H9 (cell line): ENCODE measurements around the gene RUNX2. TPM values are rescaled to one million over a fixed set of nuclear protein-coding genes. Genes with fewer than 3 reads are reported as not detected.

Source experiments
- DNase-seq: peaks from one replicate; pipeline ENCODE4 v3.0.0-alpha.2; 2017
- H2AFZ ChIP-seq: one replicate; pipeline ENCODE4 v1.6.1; 2013; ENCODE audit warnings: mild to moderate bottlenecking, low read length, control low read depth, moderate library complexity
- H2AK5ac ChIP-seq: 2 replicates; pipeline ENCODE4 v1.6.1; 2013; ENCODE audit warnings: low read length, control low read depth, mixed read lengths; ENCODE audit not compliant: insufficient read length
- H2BK120ac ChIP-seq: one replicate; pipeline ENCODE4 v1.6.1; 2013; ENCODE audit warnings: low read depth, mild to moderate bottlenecking, low read length, control low read depth, inconsistent platforms; ENCODE audit not compliant: poor library complexity, severe bottlenecking
- H2BK12ac ChIP-seq: 2 replicates; pipeline ENCODE4 v1.6.1; 2013; ENCODE audit warnings: low read length, control low read depth, mixed read lengths, low read depth; ENCODE audit not compliant: insufficient read length
- H2BK15ac ChIP-seq: 2 replicates; pipeline ENCODE4 v1.6.1; 2013; ENCODE audit warnings: low read depth, low read length, control low read depth
- H2BK20ac ChIP-seq: one replicate; pipeline ENCODE4 v1.6.1; 2013; ENCODE audit warnings: low read depth, mild to moderate bottlenecking, low read length, control low read depth, inconsistent platforms; ENCODE audit not compliant: poor library complexity, severe bottlenecking
- H2BK5ac ChIP-seq: 2 replicates; pipeline ENCODE4 v1.6.1; 2013; ENCODE audit warnings: low read length, control low read depth, mixed read lengths; ENCODE audit not compliant: insufficient read length
- H3K14ac ChIP-seq: 2 replicates; pipeline ENCODE4 v1.6.1; 2013; ENCODE audit warnings: low read length, control low read depth; ENCODE audit not compliant: insufficient read depth
- H3K18ac ChIP-seq: 2 replicates; pipeline ENCODE4 v1.6.1; 2013; ENCODE audit warnings: low read depth, mild to moderate bottlenecking, mixed read lengths, low read length, control low read depth; ENCODE audit not compliant: insufficient read length
- H3K23ac ChIP-seq: 2 replicates; pipeline ENCODE4 v1.6.1; 2013; ENCODE audit warnings: low read length, control low read depth, mixed read lengths, low read depth; ENCODE audit not compliant: insufficient read length
- H3K23me2 ChIP-seq: 2 replicates; pipeline ENCODE4 v1.6.1; 2013; ENCODE audit warnings: low read depth, mild to moderate bottlenecking, mixed read lengths, low read length, control low read depth; ENCODE audit not compliant: insufficient read length, poor library complexity, severe bottlenecking
- H3K27ac ChIP-seq: 2 replicates; pipeline ENCODE4 v1.5.1; 2013; ENCODE audit warnings: low read length, control low read depth, mixed read lengths, low read depth; ENCODE audit not compliant: insufficient read length
- H3K27me3 ChIP-seq: 2 replicates; pipeline ENCODE4 v1.6.1; 2013; ENCODE audit warnings: low read length, control low read depth, inconsistent platforms; ENCODE audit not compliant: insufficient read depth
- H3K4ac ChIP-seq: 2 replicates; pipeline ENCODE4 v1.6.1; 2013; ENCODE audit warnings: low read depth, mild to moderate bottlenecking, control low read depth, inconsistent platforms, low read length, moderate library complexity
- H3K4me1 ChIP-seq: 2 replicates; pipeline ENCODE4 v1.6.1; 2013; ENCODE audit warnings: low read length, control low read depth, inconsistent platforms; ENCODE audit not compliant: insufficient read depth
- H3K4me2 ChIP-seq: 2 replicates; pipeline ENCODE4 v1.6.1; 2013; ENCODE audit warnings: low read length, control low read depth, mixed read lengths; ENCODE audit not compliant: insufficient read length, insufficient read depth
- H3K56ac ChIP-seq: 2 replicates; pipeline ENCODE4 v1.6.1; 2013; ENCODE audit warnings: low read depth, mild to moderate bottlenecking, mixed read lengths, low read length, control low read depth; ENCODE audit not compliant: insufficient read length
- H3K79me1 ChIP-seq: 2 replicates; pipeline ENCODE4 v1.6.1; 2013; ENCODE audit warnings: low read depth, mild to moderate bottlenecking, moderate library complexity, low read length, control low read depth, inconsistent platforms; ENCODE audit not compliant: insufficient read depth, poor library complexity, severe bottlenecking
- H3K79me2 ChIP-seq: 2 replicates; pipeline ENCODE4 v1.6.1; 2013; ENCODE audit warnings: low read length, control low read depth, inconsistent platforms; ENCODE audit not compliant: insufficient read depth
- H3K9ac ChIP-seq: 2 replicates; pipeline ENCODE4 v1.6.1; 2013; ENCODE audit warnings: low read length, control low read depth, mixed read lengths; ENCODE audit not compliant: insufficient read length; ENCODE audit errors: extremely low read depth
- H3K9me3 ChIP-seq: one replicate; pipeline ENCODE4 v1.6.1; 2013; ENCODE audit warnings: low read depth, low read length, inconsistent platforms; ENCODE audit not compliant: control insufficient read depth
- H3T11ph ChIP-seq: one replicate; pipeline ENCODE4 v1.6.1; 2013; ENCODE audit warnings: mild to moderate bottlenecking, low read length, control low read depth, inconsistent platforms
- H4K20me1 ChIP-seq: one replicate; pipeline ENCODE4 v1.6.1; 2013; ENCODE audit not compliant: control insufficient read depth, insufficient read length, insufficient read depth
- H4K5ac ChIP-seq: 2 replicates; pipeline ENCODE4 v1.6.1; 2013; ENCODE audit warnings: low read depth, mild to moderate bottlenecking, mixed read lengths, low read length, control low read depth; ENCODE audit not compliant: insufficient read length
- H4K8ac ChIP-seq: replicated peaks from 2 replicates; pipeline ENCODE4 v1.6.1; 2013; ENCODE audit warnings: low read length, control low read depth, mixed read lengths, low read depth; ENCODE audit not compliant: insufficient read length
- H4K91ac ChIP-seq: 2 replicates; pipeline ENCODE4 v1.6.1; 2013; ENCODE audit warnings: low read depth, mild to moderate bottlenecking, moderate library complexity, mixed read lengths, low read length, control low read depth; ENCODE audit not compliant: insufficient read length
- H3K27ac Mint-ChIP-seq, 3 experiments: 2 replicates in 2 of 3; 3 replicates in 1 of 3; pipeline ENCODE4 v1.8.0; 2020 to 2021; ENCODE audit warnings: mixed read lengths in 3 of 3, mild to moderate bottlenecking in 1 of 3, moderate library complexity in 1 of 3
- H3K27me3 Mint-ChIP-seq: 2 replicates; pipeline ENCODE4 v1.8.0; 2021; ENCODE audit warnings: low read depth, mild to moderate bottlenecking, moderate library complexity, mixed read lengths
- H3K36me3 Mint-ChIP-seq, 3 experiments: 2 replicates in 2 of 3; 3 replicates in 1 of 3; pipeline ENCODE4 v1.8.0; 2020 to 2021; ENCODE audit warnings: low read depth in 3 of 3, mixed read lengths in 3 of 3; ENCODE audit not compliant: insufficient read depth in 1 of 3
- H3K4me1 Mint-ChIP-seq, 2 experiments: 2 replicates each; pipeline ENCODE4 v1.8.0; 2020; ENCODE audit warnings: mixed read lengths in 2 of 2
- H3K4me3 Mint-ChIP-seq, 2 experiments: 2 replicates in 1 of 2; 3 replicates in 1 of 2; pipeline ENCODE4 v1.8.0; 2020 to 2021; ENCODE audit warnings: mild to moderate bottlenecking in 2 of 2, mixed read lengths in 2 of 2, moderate library complexity in 1 of 2
- H3K9me3 Mint-ChIP-seq, 2 experiments: 2 replicates in 1 of 2; 3 replicates in 1 of 2; pipeline ENCODE4 v1.8.0; 2020; ENCODE audit warnings: mild to moderate bottlenecking in 2 of 2, mixed read lengths in 2 of 2, moderate library complexity in 1 of 2
- CTCF ChIP-seq: fragments of 200-600 bp; sonication (generic); conservative IDR thresholded peaks from 3 replicates; pipeline ENCODE4 v1.8.0; 2021; ENCODE audit warnings: antibody characterized with exemption, mild to moderate bottlenecking
- WGBS: extraction: QIAGEN DNeasy Blood & Tissue Kit; methylation state at CpG from one replicate; pipeline ENCODE4 v1.1.7; 2013; ENCODE audit warnings: missing lambda C conversion rate, low lambda C conversion rate, mixed read lengths; ENCODE audit not compliant: insufficient read length; ENCODE audit errors: extremely low coverage; 5-methylcytosine and 5-hydroxymethylcytosine counted together
- total RNA-seq: library from RNA; stranded (reverse); gene quantifications from 2 replicates; pipeline ENCODE4 v1.2.1, GENCODE V29; 2021

Gene RUNX2
- total RNA-seq, 1 experiment from 2014 or later, result 0.15 TPM

GRCh38 chr6:45610374-45610773 is 282.2 kb downstream of the RUNX2 start:
- no peak overlapping the region for H3T11ph ChIP-seq
- H4K8ac ChIP-seq, result no peak overlapping the region
- no peak overlapping the region for H2BK12ac ChIP-seq
- no peak overlapping the region for H3K27ac Mint-ChIP-seq
- WGBS, result no CpG with 5 or more reads among the region's 1 CpG
- H3K56ac ChIP-seq, result no peak overlapping the region
- no peak for TF ChIP-seq CTCF
- H4K5ac ChIP-seq, result no peak overlapping the region
- no peak for DNase-seq
- no peak overlapping the region for H2BK15ac ChIP-seq
- H2AFZ ChIP-seq, result no peak overlapping the region
- no peak overlapping the region for H3K4me3 Mint-ChIP-seq
- H2AK5ac ChIP-seq, result no peak overlapping the region
- H3K79me2 ChIP-seq, result no peaks in the 10 kb centered on the region
- H2BK20ac ChIP-seq, result no peak overlapping the region
- no peak overlapping the region for H3K14ac ChIP-seq
- H3K36me3 Mint-ChIP-seq, result no peaks in the 10 kb centered on the region
- no peaks in the 10 kb centered on the region for H3K27me3 ChIP-seq
- no peak overlapping the region for H2BK5ac ChIP-seq
- H3K9me3 Mint-ChIP-seq, result no peaks in the 10 kb centered on the region; a peak in 1 of 5 replicates
- H3K4me1 Mint-ChIP-seq, result peaks cover 3 to 4% of the 10 kb centered on the region in 2 experiments; a peak in 3 of 4 replicates
- no peaks in the 10 kb centered on the region for H3K4me1 ChIP-seq
- no peak overlapping the region for H3K4ac ChIP-seq
- no peak overlapping the region for H3K4me2 ChIP-seq
- no peaks in the 10 kb centered on the region for H3K9me3 ChIP-seq
- no peaks in the 10 kb centered on the region for H4K20me1 ChIP-seq
- H4K91ac ChIP-seq, result no peak overlapping the region
- H3K27ac ChIP-seq, result no peak overlapping the region
- no peak overlapping the region for H2BK120ac ChIP-seq
- H3K23ac ChIP-seq, result no peak overlapping the region
- no peak overlapping the region for H3K9ac ChIP-seq
- H3K18ac ChIP-seq, result no peak overlapping the region
- H3K79me1 ChIP-seq, result no peaks in the 10 kb centered on the region
- H3K23me2 ChIP-seq, result no peaks in the 10 kb centered on the region
- H3K27me3 Mint-ChIP-seq, result peaks cover 5% of the 10 kb centered on the region
